Measurements from ENCODE around the gene SLC38A4. TPM values are rescaled to one million over a fixed set of nuclear protein-coding genes. Genes with fewer than 3 reads are reported as not detected.

Gene SLC38A4
- polyA plus RNA-seq, 1 of the 3 experiments (the other 2 are of a cell fraction), result 66.7 TPM

DNA sequence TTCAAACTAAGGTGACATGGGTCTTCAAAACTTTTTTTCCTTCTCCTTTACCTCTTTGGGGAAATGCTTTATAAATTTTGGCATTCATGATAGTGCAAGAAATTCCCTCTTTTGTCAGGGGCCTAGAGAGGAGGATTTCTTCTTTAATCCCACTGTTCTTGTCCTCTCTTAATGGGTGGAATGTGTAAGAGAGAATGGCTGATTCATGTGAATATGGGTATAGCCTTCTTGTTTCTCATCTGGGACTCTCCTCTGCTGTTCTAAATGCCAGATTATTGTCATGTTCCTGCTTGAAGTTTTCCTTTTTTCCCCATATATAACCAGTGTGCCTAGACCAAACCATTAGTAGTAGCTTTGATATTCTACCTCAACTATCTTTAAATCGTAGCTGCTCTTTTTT is 46.7 kb downstream of the SLC38A4 start:
- Histone ChIP-seq H3K27ac (ENCODE audit: low read depth in 2 of 2, low read length in 1 of 2) (no peak overlapping the region), H3K79me2 (ENCODE audit: insufficient read depth) (no peaks in the 10 kb centered on the region; the same call in 1 of the 2 replicates), H3K27me3 (ENCODE audit: insufficient read depth) (no peaks in the 10 kb centered on the region), H3K9me3 (no peaks in the 10 kb centered on the region), H2AFZ (ENCODE audit: low read depth) (no peak overlapping the region), H3K36me3 (replicated peaks in 1 of 2; ENCODE audit: control insufficient read depth in 1 of 2, insufficient read depth in 2 of 2, low read length in 1 of 2) (peaks cover 51 to 81% of the 10 kb centered on the region in 2 experiments), H3F3A (replicated peaks; ENCODE audit: insufficient read depth) (peaks cover 8% of the 10 kb centered on the region), H3K4me3 (ENCODE audit: low read depth in 2 of 2, low read length in 1 of 2) (no peak overlapping the region), H3K9me2 (no peaks in the 10 kb centered on the region), H3K4me2 (no peak overlapping the region), H3K4me1 (ENCODE audit: control insufficient read depth in 1 of 2, insufficient read depth in 2 of 2, low read depth in 1 of 2, low read length in 1 of 2) (peaks cover 0 to 7% of the 10 kb centered on the region in 2 experiments; a peak in 3 of 4 replicates), H3K9ac (no peak overlapping the region), H4K20me1 (ENCODE audit: insufficient read depth) (no peaks in the 10 kb centered on the region)
- TF ChIP-seq, protein P1, sequence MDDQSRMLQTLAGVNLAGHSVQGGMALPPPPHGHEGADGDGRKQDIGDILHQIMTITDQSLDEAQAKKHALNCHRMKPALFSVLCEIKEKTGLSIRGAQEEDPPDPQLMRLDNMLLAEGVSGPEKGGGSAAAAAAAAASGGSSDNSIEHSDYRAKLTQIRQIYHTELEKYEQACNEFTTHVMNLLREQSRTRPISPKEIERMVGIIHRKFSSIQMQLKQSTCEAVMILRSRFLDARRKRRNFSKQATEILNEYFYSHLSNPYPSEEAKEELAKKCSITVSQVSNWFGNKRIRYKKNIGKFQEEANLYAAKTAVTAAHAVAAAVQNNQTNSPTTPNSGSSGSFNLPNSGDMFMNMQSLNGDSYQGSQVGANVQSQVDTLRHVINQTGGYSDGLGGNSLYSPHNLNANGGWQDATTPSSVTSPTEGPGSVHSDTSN (IDR thresholded peaks at IDR 0.05), result no peak
- TF ChIP-seq FOXM1 (IDR thresholded peaks at IDR 0.05; ENCODE audit: low read depth), result no peak
- no peak for TF ChIP-seq NFIC (IDR thresholded peaks at IDR 0.05; ENCODE audit: borderline replicate concordance)
- no peak for TF ChIP-seq GABPA (IDR thresholded peaks at IDR 0.05; ENCODE audit: low read depth)
- TF ChIP-seq FOXJ3 (CRISPR knock-in tag; IDR thresholded peaks at IDR 0.05), result no peak
- POLR2A ChIA-PET, result no interaction called here
- no peak for DNase-seq
- 27% methylated on average over 1 of the region's 1 CpG for whole genome bisulfite sequencing (ENCODE audit: low lambda C conversion rate)
- CTCF ChIA-PET, result no interaction called here

DNA sequence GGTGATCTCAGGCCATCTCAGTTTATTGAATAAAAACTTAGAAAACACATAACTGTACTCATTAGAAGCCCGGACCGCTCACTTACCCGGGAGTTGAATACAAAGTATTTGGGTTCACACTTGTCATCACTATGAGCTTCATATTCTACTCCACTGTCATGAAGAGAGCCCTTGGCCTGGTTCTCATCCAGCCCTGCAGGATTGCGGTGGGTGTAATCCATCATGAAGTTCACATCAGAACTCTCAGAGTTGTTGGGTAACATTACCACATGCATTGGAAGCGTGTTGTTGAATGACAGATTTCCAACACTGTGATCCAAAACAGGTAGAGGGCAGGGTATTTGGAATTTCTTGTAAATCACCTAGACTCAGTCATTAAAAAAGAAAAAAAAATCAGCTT is 47.4 kb downstream of the SLC38A4 start:
- Histone ChIP-seq H3K9ac (no peak overlapping the region), H3K27me3 (ENCODE audit: insufficient read depth) (no peaks in the 10 kb centered on the region), H3K79me2 (ENCODE audit: insufficient read depth) (no peaks in the 10 kb centered on the region; the same call in 1 of the 2 replicates), H2AFZ (ENCODE audit: low read depth) (no peak overlapping the region), H3K36me3 (replicated peaks in 1 of 2; ENCODE audit: control insufficient read depth in 1 of 2, insufficient read depth in 2 of 2, low read length in 1 of 2) (peaks cover 51 to 78% of the 10 kb centered on the region in 2 experiments), H3F3A (replicated peaks; ENCODE audit: insufficient read depth) (peaks cover 14% of the 10 kb centered on the region), H3K4me2 (no peak overlapping the region), H3K27ac (ENCODE audit: low read depth in 2 of 2, low read length in 1 of 2) (no peak overlapping the region), H3K9me3 (no peaks in the 10 kb centered on the region), H3K4me1 (ENCODE audit: control insufficient read depth in 1 of 2, insufficient read depth in 2 of 2, low read depth in 1 of 2, low read length in 1 of 2) (peaks cover 0 to 10% of the 10 kb centered on the region in 2 experiments; a peak in 3 of 4 replicates), H3K9me2 (no peaks in the 10 kb centered on the region), H3K4me3 (ENCODE audit: low read depth in 2 of 2, low read length in 1 of 2) (no peak overlapping the region), H4K20me1 (ENCODE audit: insufficient read depth) (no peaks in the 10 kb centered on the region)
- CTCF ChIA-PET, result interaction anchor here (0.6 kb wide), 1 partner anchor 543 kb away, joined by 3 read pairs; no protein-coding TSS in a partner anchor
- no peak for TF ChIP-seq NRF1 (IDR thresholded peaks at IDR 0.05; ENCODE audit: low read depth, low read length)
- no peak for TF ChIP-seq MAX (IDR thresholded peaks at IDR 0.05; ENCODE audit: low read depth)
- TF ChIP-seq, protein P2, sequence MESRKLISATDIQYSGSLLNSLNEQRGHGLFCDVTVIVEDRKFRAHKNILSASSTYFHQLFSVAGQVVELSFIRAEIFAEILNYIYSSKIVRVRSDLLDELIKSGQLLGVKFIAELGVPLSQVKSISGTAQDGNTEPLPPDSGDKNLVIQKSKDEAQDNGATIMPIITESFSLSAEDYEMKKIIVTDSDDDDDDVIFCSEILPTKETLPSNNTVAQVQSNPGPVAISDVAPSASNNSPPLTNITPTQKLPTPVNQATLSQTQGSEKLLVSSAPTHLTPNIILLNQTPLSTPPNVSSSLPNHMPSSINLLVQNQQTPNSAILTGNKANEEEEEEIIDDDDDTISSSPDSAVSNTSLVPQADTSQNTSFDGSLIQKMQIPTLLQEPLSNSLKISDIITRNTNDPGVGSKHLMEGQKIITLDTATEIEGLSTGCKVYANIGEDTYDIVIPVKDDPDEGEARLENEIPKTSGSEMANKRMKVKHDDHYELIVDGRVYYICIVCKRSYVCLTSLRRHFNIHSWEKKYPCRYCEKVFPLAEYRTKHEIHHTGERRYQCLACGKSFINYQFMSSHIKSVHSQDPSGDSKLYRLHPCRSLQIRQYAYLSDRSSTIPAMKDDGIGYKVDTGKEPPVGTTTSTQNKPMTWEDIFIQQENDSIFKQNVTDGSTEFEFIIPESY (IDR thresholded peaks at IDR 0.05; ENCODE audit: borderline replicate concordance, low read depth), result no peak
- TF ChIP-seq RFX5 (IDR thresholded peaks at IDR 0.05; ENCODE audit: low read length), result no peak
- no peak for TF ChIP-seq USF2 (IDR thresholded peaks at IDR 0.05; ENCODE audit: borderline replicate concordance, low read depth, low read length)
- TF ChIP-seq TAF1 (IDR thresholded peaks at IDR 0.05; ENCODE audit: borderline replicate concordance, low read depth, low read length), result no peak
- no peak for TF ChIP-seq EP300 (IDR thresholded peaks at IDR 0.05; ENCODE audit: borderline replicate concordance in 1 of 2, low read depth in 1 of 2, low read length in 1 of 2)
- no peak for TF ChIP-seq IRF3 (IDR thresholded peaks at IDR 0.05; ENCODE audit: low read depth, low read length)
- TF ChIP-seq YY1 (IDR thresholded peaks at IDR 0.05; ENCODE audit: low read depth), result no peak
- no peak for TF ChIP-seq TEAD4 (IDR thresholded peaks at IDR 0.05; ENCODE audit: borderline replicate concordance, insufficient read depth)
- WGBS (ENCODE audit: low lambda C conversion rate), result 62% methylated on average over 5 of the region's 5 CpGs
- POLR2A ChIA-PET, result no interaction called here
- DNase-seq, result no peak

Data from SK-N-SH (cell line).